ENCODE measurements around the gene MLLT3.

DNA sequence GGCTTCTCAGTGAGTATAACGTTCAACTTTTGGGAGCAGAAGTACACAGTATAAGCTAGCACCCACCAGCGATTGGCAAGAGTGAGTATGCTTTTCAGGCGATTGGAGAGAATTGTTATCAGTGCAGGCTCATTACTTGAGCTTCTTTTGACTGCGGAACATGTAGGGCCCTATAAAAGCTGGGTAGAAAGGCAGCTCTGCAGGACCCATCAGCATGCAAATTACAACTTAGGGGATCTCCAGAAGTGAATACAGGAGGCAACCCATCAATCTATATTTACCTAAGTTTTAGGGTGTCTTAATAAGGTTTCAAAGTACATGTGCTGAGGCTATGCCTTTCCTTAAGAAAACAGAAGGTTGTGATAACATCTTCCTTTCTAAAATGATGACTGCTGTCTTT lies 225.0 kb downstream of the MLLT3 start:
- TF ChIP-seq, protein P1, sequence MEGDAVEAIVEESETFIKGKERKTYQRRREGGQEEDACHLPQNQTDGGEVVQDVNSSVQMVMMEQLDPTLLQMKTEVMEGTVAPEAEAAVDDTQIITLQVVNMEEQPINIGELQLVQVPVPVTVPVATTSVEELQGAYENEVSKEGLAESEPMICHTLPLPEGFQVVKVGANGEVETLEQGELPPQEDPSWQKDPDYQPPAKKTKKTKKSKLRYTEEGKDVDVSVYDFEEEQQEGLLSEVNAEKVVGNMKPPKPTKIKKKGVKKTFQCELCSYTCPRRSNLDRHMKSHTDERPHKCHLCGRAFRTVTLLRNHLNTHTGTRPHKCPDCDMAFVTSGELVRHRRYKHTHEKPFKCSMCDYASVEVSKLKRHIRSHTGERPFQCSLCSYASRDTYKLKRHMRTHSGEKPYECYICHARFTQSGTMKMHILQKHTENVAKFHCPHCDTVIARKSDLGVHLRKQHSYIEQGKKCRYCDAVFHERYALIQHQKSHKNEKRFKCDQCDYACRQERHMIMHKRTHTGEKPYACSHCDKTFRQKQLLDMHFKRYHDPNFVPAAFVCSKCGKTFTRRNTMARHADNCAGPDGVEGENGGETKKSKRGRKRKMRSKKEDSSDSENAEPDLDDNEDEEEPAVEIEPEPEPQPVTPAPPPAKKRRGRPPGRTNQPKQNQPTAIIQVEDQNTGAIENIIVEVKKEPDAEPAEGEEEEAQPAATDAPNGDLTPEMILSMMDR (IDR thresholded peaks at IDR 0.05), result no peak
- no peak for TF ChIP-seq POLR2A (IDR thresholded peaks at IDR 0.05)

Measured in uterus (tissue), 2 donors.